ENCODE results near the gene TMPRSS3.

The TMPRSS3 gene

GRCh38 chr21:42350927-42351426 lies 44.9 kb downstream of the TMPRSS3 start, which contains the start of gene TFF2:
Gene TFF2, minus strand, starts transcription at chr21:42350994. Its CDS starts 37 bp downstream, at chr21:42350957.
- no peak for DNase-seq (ENCODE audit: low read depth)
- no peak for TF ChIP-seq CTCF (IDR thresholded peaks at IDR 0.05; ENCODE audit: insufficient read depth, low read depth, low read length, missing control alignments)
- H3K4me3 ChIP-seq (ENCODE audit: low read length) = no peak within 1 kb of the TSS

GRCh38 chr21:42350318-42350910 lies 45.4 kb downstream of the TMPRSS3 start:
- no peak overlapping the region for H3K4me3 ChIP-seq (ENCODE audit: low read length)
- no peak for TF ChIP-seq CTCF (IDR thresholded peaks at IDR 0.05; ENCODE audit: insufficient read depth, low read depth, low read length, missing control alignments)
- DNase-seq (ENCODE audit: low read depth) = no peak

- H3K4me3 ChIP-seq (ENCODE audit: low read length) = no peak overlapping the region
- no peak for DNase-seq (ENCODE audit: low read depth)
- TF ChIP-seq CTCF (IDR thresholded peaks at IDR 0.05; ENCODE audit: insufficient read depth, low read depth, low read length, missing control alignments) = no peak
Measured at GRCh38 chr21:42349420-42350317, 46.2 kb downstream of the TMPRSS3 start.

GRCh38 chr21:42348762-42349161 lies 47.1 kb downstream of the TMPRSS3 start:
- no peak for TF ChIP-seq CTCF (IDR thresholded peaks at IDR 0.05; ENCODE audit: insufficient read depth, low read depth, low read length, missing control alignments)
- no peak for DNase-seq (ENCODE audit: low read depth)

GRCh38 chr21:42347601-42348327 lies 48.1 kb downstream of the TMPRSS3 start:
- TF ChIP-seq CTCF (IDR thresholded peaks at IDR 0.05; ENCODE audit: insufficient read depth, low read depth, low read length, missing control alignments) = no peak
- H3K4me3 ChIP-seq (ENCODE audit: low read length) = no peak overlapping the region
- DNase-seq (ENCODE audit: low read depth) = no peak

More at GRCh38 chr21:42348762-42349161, 47.1 kb downstream of the TMPRSS3 start:
- no peak overlapping the region for H3K4me3 ChIP-seq (ENCODE audit: low read length)

GRCh38 chr21:42346866-42347600 lies 48.8 kb downstream of the TMPRSS3 start:
- no peak overlapping the region for H3K4me3 ChIP-seq (ENCODE audit: low read length)
- no peak for TF ChIP-seq CTCF (IDR thresholded peaks at IDR 0.05; ENCODE audit: insufficient read depth, low read depth, low read length, missing control alignments)
- DNase-seq (ENCODE audit: low read depth) = no peak
